Choroid plexus epithelial cell (primary cell): ENCODE data around the gene NPAS3.

ENCODE experiments used
- DNase-seq: peaks from one replicate; pipeline ENCODE4 v3.0.0-alpha.2; 2010; ENCODE audit warnings: low read depth
- H3K4me3 ChIP-seq: 2 replicates; pipeline ENCODE4 v1.5.1; 2011; ENCODE audit warnings: low read depth, mild to moderate bottlenecking, control low read depth, low read length, moderate library complexity
- CTCF ChIP-seq: conservative IDR thresholded peaks from 2 replicates; pipeline ENCODE4 v1.5.1; 2011; ENCODE audit warnings: low read depth, mild to moderate bottlenecking, control low read depth, inconsistent platforms, low read length, moderate library complexity

The NPAS3 gene

GRCh38 chr14:33740531-33740930 is 801.9 kb downstream of the NPAS3 start:
- TF ChIP-seq CTCF, result no peak
- peak; percentile 31 for DNase-seq

GRCh38 chr14:33742166-33742565 is 803.5 kb downstream of the NPAS3 start:
- no peak for TF ChIP-seq CTCF
- no peak for DNase-seq
- H3K4me3 ChIP-seq, result no peak overlapping the region

More at GRCh38 chr14:33740531-33740930, 801.9 kb downstream of the NPAS3 start:
- no peak overlapping the region for H3K4me3 ChIP-seq

- no peak for TF ChIP-seq CTCF
- H3K4me3 ChIP-seq, result no peak overlapping the region
- DNase-seq, result no peak
These were observed 806.5 kb downstream of the NPAS3 start for GRCh38 chr14:33745163-33745562.

GRCh38 chr14:33747749-33748148 is 809.1 kb downstream of the NPAS3 start:
- TF ChIP-seq CTCF, result no peak

GRCh38 chr14:33754261-33754660 is 815.6 kb downstream of the NPAS3 start:
- peak; percentile 9 for DNase-seq
- no peak overlapping the region for H3K4me3 ChIP-seq
- no peak for TF ChIP-seq CTCF

More at GRCh38 chr14:33747749-33748148, 809.1 kb downstream of the NPAS3 start:
- no peak overlapping the region for H3K4me3 ChIP-seq
- DNase-seq, result no peak

GRCh38 chr14:33755358-33755757 is 816.7 kb downstream of the NPAS3 start:
- no peak for DNase-seq
- TF ChIP-seq CTCF, result no peak
- H3K4me3 ChIP-seq, result no peak overlapping the region

GRCh38 chr14:33756833-33757232 is 818.2 kb downstream of the NPAS3 start:
- no peak for TF ChIP-seq CTCF
- H3K4me3 ChIP-seq, result no peak overlapping the region
- no peak for DNase-seq
